ENCODE data around the gene C5AR2. TPM values are rescaled to one million over a fixed set of nuclear protein-coding genes. Genes with fewer than 3 reads are reported as not detected.

C5AR2 gene
- total RNA-seq, 1 donor from 2014 or later, result not detected

- Histone ChIP-seq H2AFZ (ENCODE audit: low read depth, low read length) (no peak overlapping the region), H3K4me1 (ENCODE audit: insufficient read depth, low read length) (peaks cover 10% of the 10 kb centered on the region), H3K36me3 (ENCODE audit: insufficient read depth, low read length) (no peaks in the 10 kb centered on the region), H3K9me3 (ENCODE audit: insufficient read depth, low read depth, low read length) (no peaks in the 10 kb centered on the region), H3K27me3 (ENCODE audit: insufficient read depth, low read length) (no peaks in the 10 kb centered on the region), H4K20me1 (ENCODE audit: insufficient read depth, low read length) (peaks cover 41% of the 10 kb centered on the region), H3K27ac (ENCODE audit: low read depth, low read length) (no peak overlapping the region), H3K9ac (ENCODE audit: low read length) (no peak overlapping the region), H3K79me2 (ENCODE audit: insufficient read depth, low read length) (peaks cover 3% of the 10 kb centered on the region), H3K4me3 (ENCODE audit: insufficient read depth, low read depth, low read length) (no peak overlapping the region), H3K4me2 (ENCODE audit: low read length) (peak overlapping the region; percentile 33)
- TF ChIP-seq EZH2 (IDR thresholded peaks at IDR 0.05; ENCODE audit: insufficient read depth, low read length), result no peak
- no peak for TF ChIP-seq CTCF (IDR thresholded peaks at IDR 0.05; ENCODE audit: insufficient read depth, low read depth, low read length)
- H3K36me3 Mint-ChIP-seq (ENCODE audit: low read depth, unreplicated experiment), result peaks cover 21% of the 10 kb centered on the region
- no peaks in the 10 kb centered on the region for H3K27me3 Mint-ChIP-seq (ENCODE audit: low read depth, unreplicated experiment)
- FAIRE-seq (no peak), DNase-seq (ENCODE audit: low read depth) (peak; percentile 48)
- peak overlapping the region; percentile 14 for H3K4me3 Mint-ChIP-seq (ENCODE audit: unreplicated experiment)
- H3K27ac Mint-ChIP-seq (ENCODE audit: unreplicated experiment), result no peak overlapping the region
- no peaks in the 10 kb centered on the region for H3K9me3 Mint-ChIP-seq (ENCODE audit: unreplicated experiment)
- H3K4me1 Mint-ChIP-seq (ENCODE audit: low read depth, unreplicated experiment), result peaks cover 5% of the 10 kb centered on the region
These were observed 38.2 kb downstream of the C5AR2 start for GRCh38 chr19:47370045-47370611.

DNA sequence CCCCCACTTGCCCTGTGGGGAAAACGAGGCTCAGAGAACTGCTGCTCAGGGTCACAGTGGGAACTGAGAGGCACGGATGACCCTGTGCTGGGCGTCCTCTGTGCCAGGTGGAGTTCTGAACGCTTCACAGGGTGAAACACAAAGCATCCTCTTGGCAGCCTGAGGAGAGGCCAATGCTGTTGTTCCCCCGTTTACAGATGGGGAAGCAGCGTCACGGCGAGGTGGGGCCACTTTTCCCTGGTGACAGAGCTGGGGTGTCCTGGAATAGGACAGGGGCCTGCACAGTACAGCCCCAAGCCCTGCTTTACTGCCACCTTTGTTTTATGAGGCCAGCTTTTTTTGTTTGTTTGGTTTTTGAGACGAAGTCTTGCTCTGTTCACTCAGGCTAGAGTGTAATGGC lies 39.3 kb downstream of the C5AR2 start:
- Histone ChIP-seq H3K36me3 (ENCODE audit: insufficient read depth, low read length) (peaks cover 2% of the 10 kb centered on the region), H3K9me3 (ENCODE audit: insufficient read depth, low read depth, low read length) (no peaks in the 10 kb centered on the region), H3K4me3 (ENCODE audit: insufficient read depth, low read depth, low read length) (no peak overlapping the region), H4K20me1 (ENCODE audit: insufficient read depth, low read length) (peaks cover 45% of the 10 kb centered on the region), H3K27me3 (ENCODE audit: insufficient read depth, low read length) (no peaks in the 10 kb centered on the region), H2AFZ (ENCODE audit: low read depth, low read length) (no peak overlapping the region), H3K27ac (ENCODE audit: low read depth, low read length) (no peak overlapping the region), H3K4me2 (ENCODE audit: low read length) (no peak overlapping the region), H3K4me1 (ENCODE audit: insufficient read depth, low read length) (peaks cover 10% of the 10 kb centered on the region), H3K79me2 (ENCODE audit: insufficient read depth, low read length) (peaks cover 3% of the 10 kb centered on the region), H3K9ac (ENCODE audit: low read length) (no peak overlapping the region)
- Mint-ChIP-seq H3K36me3 (ENCODE audit: low read depth, unreplicated experiment) (peaks cover 19% of the 10 kb centered on the region), H3K4me1 (ENCODE audit: low read depth, unreplicated experiment) (peaks cover 5% of the 10 kb centered on the region), H3K27me3 (ENCODE audit: low read depth, unreplicated experiment) (no peaks in the 10 kb centered on the region), H3K27ac (ENCODE audit: unreplicated experiment) (no peak overlapping the region), H3K4me3 (ENCODE audit: unreplicated experiment) (no peak overlapping the region), H3K9me3 (ENCODE audit: unreplicated experiment) (no peaks in the 10 kb centered on the region)
- DNase-seq (ENCODE audit: low read depth), result no peak
- TF ChIP-seq CTCF (IDR thresholded peaks at IDR 0.05; ENCODE audit: insufficient read depth, low read depth, low read length) (no peak), EZH2 (IDR thresholded peaks at IDR 0.05; ENCODE audit: insufficient read depth, low read length) (no peak)
- no peak for FAIRE-seq

GRCh38 chr19:47372603-47373002 lies 40.6 kb downstream of the C5AR2 start:
- Histone ChIP-seq H2AFZ (ENCODE audit: low read depth, low read length) (no peak overlapping the region), H3K27ac (ENCODE audit: low read depth, low read length) (no peak overlapping the region), H3K36me3 (ENCODE audit: insufficient read depth, low read length) (peaks cover 2% of the 10 kb centered on the region), H3K79me2 (ENCODE audit: insufficient read depth, low read length) (peaks cover 3% of the 10 kb centered on the region), H4K20me1 (ENCODE audit: insufficient read depth, low read length) (peaks cover 45% of the 10 kb centered on the region), H3K4me3 (ENCODE audit: insufficient read depth, low read depth, low read length) (no peak overlapping the region), H3K4me2 (ENCODE audit: low read length) (no peak overlapping the region), H3K9me3 (ENCODE audit: insufficient read depth, low read depth, low read length) (no peaks in the 10 kb centered on the region), H3K4me1 (ENCODE audit: insufficient read depth, low read length) (peaks cover 10% of the 10 kb centered on the region), H3K9ac (ENCODE audit: low read length) (no peak overlapping the region), H3K27me3 (ENCODE audit: insufficient read depth, low read length) (no peaks in the 10 kb centered on the region)
- Mint-ChIP-seq H3K27ac (ENCODE audit: unreplicated experiment) (no peak overlapping the region), H3K4me1 (ENCODE audit: low read depth, unreplicated experiment) (peaks cover 5% of the 10 kb centered on the region), H3K9me3 (ENCODE audit: unreplicated experiment) (no peaks in the 10 kb centered on the region), H3K27me3 (ENCODE audit: low read depth, unreplicated experiment) (no peaks in the 10 kb centered on the region), H3K36me3 (ENCODE audit: low read depth, unreplicated experiment) (peaks cover 18% of the 10 kb centered on the region), H3K4me3 (ENCODE audit: unreplicated experiment) (no peak overlapping the region)
- TF ChIP-seq CTCF (IDR thresholded peaks at IDR 0.05; ENCODE audit: insufficient read depth, low read depth, low read length) (no peak), EZH2 (IDR thresholded peaks at IDR 0.05; ENCODE audit: insufficient read depth, low read length) (no peak)
- DNase-seq (ENCODE audit: low read depth) (no peak), FAIRE-seq (no peak)

Data from astrocyte (in vitro differentiated cells and primary cell).